SK-N-SH treated with all-trans-retinoic acid at 6 μM for 48 hours (cell line): ENCODE data around the gene TMEM150B.
A peak's percentile ranks its signal among the peaks of the same experiment; 100 is the strongest.

Experiments used
- ATAC-seq: fragments of 200-7000 bp; cut with Tn5 transposase; 3 replicates; pipeline ENCODE4 v1.9.1; 2020; ENCODE audit warnings: mild to moderate bottlenecking, moderate library complexity
- ARNTL ChIP-seq: fragments of 450-650 bp; formaldehyde crosslinking; IDR thresholded peaks from 2 replicates; pipeline ENCODE4 v1.5.0; 2020; ENCODE audit warnings: low read depth, mild to moderate bottlenecking, moderate library complexity, borderline replicate concordance
- BACH2 ChIP-seq: fragments of 250-450 bp; sonication (Bioruptor Pico); IDR thresholded peaks from 2 replicates; pipeline ENCODE4 v1.9.0; 2021; ENCODE audit warnings: mild to moderate bottlenecking, borderline replicate concordance
- CSDC2 ChIP-seq: fragments of 250-450 bp; sonication (Bioruptor Pico); IDR thresholded peaks from 2 replicates; pipeline ENCODE4 v1.5.0; 2020; ENCODE audit warnings: mild to moderate bottlenecking, moderate library complexity
- CSRNP3 ChIP-seq: fragments of 250-450 bp; sonication (Bioruptor Pico); IDR thresholded peaks from 2 replicates; pipeline ENCODE4 v1.5.1; 2021; ENCODE audit warnings: mild to moderate bottlenecking, moderate library complexity
- ESRRG ChIP-seq: fragments of 250-450 bp; sonication (Bioruptor Pico); IDR thresholded peaks from 2 replicates; pipeline ENCODE4 v1.6.1; 2021; ENCODE audit warnings: mild to moderate bottlenecking
- ISL1 ChIP-seq: fragments of 250-450 bp; sonication (Bioruptor Pico); IDR thresholded peaks from 2 replicates; pipeline ENCODE4 v2.1.2; 2022; ENCODE audit warnings: mild to moderate bottlenecking, moderate library complexity
- OSR1 ChIP-seq: fragments of 250-450 bp; sonication (Bioruptor Pico); IDR thresholded peaks from 2 replicates; pipeline ENCODE4 v1.8.0; 2022; ENCODE audit warnings: moderate library complexity, mild to moderate bottlenecking, inconsistent platforms
- PATZ1 ChIP-seq: fragments of 250-450 bp; sonication (Bioruptor Pico); IDR thresholded peaks from 2 replicates; pipeline ENCODE4 v1.8.0; 2020; ENCODE audit warnings: mild to moderate bottlenecking, moderate library complexity, borderline replicate concordance
- PPARA ChIP-seq: fragments of 250-450 bp; sonication (Bioruptor Pico); IDR thresholded peaks from 2 replicates; pipeline ENCODE4 v1.5.0; 2020; ENCODE audit warnings: mild to moderate bottlenecking, borderline replicate concordance
- SNAI2 ChIP-seq: fragments of 250-450 bp; sonication (Bioruptor Pico); IDR thresholded peaks from 2 replicates; pipeline ENCODE4 v1.5.0; 2020; ENCODE audit warnings: mild to moderate bottlenecking, moderate library complexity
- TCF4 ChIP-seq: fragments of 250-450 bp; sonication (Bioruptor Pico); IDR thresholded peaks from 2 replicates; pipeline ENCODE4 v1.8.0; 2021; ENCODE audit warnings: mild to moderate bottlenecking, moderate library complexity, borderline replicate concordance
- ZFP30 ChIP-seq: fragments of 450-650 bp; formaldehyde crosslinking; IDR thresholded peaks from 2 replicates; pipeline ENCODE4 v1.5.0; 2022; ENCODE audit warnings: mild to moderate bottlenecking, moderate library complexity
- ZNF565 ChIP-seq: fragments of 450-650 bp; formaldehyde crosslinking; conservative IDR thresholded peaks from 2 replicates; pipeline ENCODE4 v1.5.0; 2020; ENCODE audit warnings: low read depth, mild to moderate bottlenecking, moderate library complexity
- ZNF70 ChIP-seq: fragments of 450-650 bp; formaldehyde crosslinking; IDR thresholded peaks from 2 replicates; pipeline ENCODE4 v1.5.0; 2020; ENCODE audit warnings: mild to moderate bottlenecking, moderate library complexity
- ZNF8 ChIP-seq: fragments of 450-650 bp; formaldehyde crosslinking; IDR thresholded peaks from 2 replicates; pipeline ENCODE4 v1.5.0; 2020; ENCODE audit warnings: mild to moderate bottlenecking, moderate library complexity
- TF ChIP-seq, protein P1 (sequence below): fragments of 250-450 bp; sonication (Bioruptor Pico); IDR thresholded peaks from 2 replicates; pipeline ENCODE4 v1.5.0; 2020; ENCODE audit warnings: mild to moderate bottlenecking, moderate library complexity
- TF ChIP-seq, protein P2 (sequence below): fragments of 250-450 bp; sonication (Bioruptor Pico); IDR thresholded peaks from 2 replicates; pipeline ENCODE4 v1.5.1; 2020; ENCODE audit warnings: low read depth, mild to moderate bottlenecking, moderate library complexity
- TF ChIP-seq, protein P3 (sequence below): fragments of 250-450 bp; sonication (Bioruptor Pico); IDR thresholded peaks from 2 replicates; pipeline ENCODE4 v1.8.0; 2021; ENCODE audit warnings: low read depth, mild to moderate bottlenecking, moderate library complexity, borderline replicate concordance

TMEM150B gene

DNA sequence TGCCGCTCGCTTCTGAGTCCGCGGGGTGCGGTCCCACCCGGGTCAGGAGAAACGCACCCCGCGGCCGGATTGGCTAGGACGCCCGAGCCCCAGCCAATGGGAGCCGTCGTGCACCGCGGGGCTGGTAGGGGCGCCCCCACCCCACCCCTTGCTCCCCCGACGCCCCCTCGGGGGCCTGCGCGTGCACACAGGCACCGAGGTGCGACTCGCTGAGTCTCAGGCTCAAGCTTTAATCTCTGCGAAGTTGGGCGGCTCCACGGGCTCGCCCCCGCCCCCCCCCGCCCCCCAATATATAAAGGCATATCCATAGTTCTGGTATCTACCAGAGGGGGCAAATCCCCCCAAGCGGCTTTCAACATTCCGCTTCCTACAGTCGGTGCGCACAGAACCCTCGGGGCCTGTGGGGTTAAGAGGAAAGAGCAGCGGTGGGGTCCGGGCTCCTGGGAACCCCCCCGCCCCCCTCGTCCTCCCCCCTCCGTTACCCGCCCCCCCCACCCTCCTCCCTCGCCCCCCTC, 29.6 kb upstream of the TMEM150B start, which contains the start of gene COX6B2:
Gene COX6B2 (minus strand): TSS at position 22 of the 515 bp plus-strand sequence. CDS start 198 bp downstream, outside the sequence.
- ATAC-seq: no peak
- TF ChIP-seq, protein P1, sequence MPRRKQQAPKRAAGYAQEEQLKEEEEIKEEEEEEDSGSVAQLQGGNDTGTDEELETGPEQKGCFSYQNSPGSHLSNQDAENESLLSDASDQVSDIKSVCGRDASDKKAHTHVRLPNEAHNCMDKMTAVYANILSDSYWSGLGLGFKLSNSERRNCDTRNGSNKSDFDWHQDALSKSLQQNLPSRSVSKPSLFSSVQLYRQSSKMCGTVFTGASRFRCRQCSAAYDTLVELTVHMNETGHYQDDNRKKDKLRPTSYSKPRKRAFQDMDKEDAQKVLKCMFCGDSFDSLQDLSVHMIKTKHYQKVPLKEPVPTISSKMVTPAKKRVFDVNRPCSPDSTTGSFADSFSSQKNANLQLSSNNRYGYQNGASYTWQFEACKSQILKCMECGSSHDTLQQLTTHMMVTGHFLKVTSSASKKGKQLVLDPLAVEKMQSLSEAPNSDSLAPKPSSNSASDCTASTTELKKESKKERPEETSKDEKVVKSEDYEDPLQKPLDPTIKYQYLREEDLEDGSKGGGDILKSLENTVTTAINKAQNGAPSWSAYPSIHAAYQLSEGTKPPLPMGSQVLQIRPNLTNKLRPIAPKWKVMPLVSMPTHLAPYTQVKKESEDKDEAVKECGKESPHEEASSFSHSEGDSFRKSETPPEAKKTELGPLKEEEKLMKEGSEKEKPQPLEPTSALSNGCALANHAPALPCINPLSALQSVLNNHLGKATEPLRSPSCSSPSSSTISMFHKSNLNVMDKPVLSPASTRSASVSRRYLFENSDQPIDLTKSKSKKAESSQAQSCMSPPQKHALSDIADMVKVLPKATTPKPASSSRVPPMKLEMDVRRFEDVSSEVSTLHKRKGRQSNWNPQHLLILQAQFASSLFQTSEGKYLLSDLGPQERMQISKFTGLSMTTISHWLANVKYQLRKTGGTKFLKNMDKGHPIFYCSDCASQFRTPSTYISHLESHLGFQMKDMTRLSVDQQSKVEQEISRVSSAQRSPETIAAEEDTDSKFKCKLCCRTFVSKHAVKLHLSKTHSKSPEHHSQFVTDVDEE (CRISPR knock-in tag): no peak
- TF ChIP-seq, protein P2, sequence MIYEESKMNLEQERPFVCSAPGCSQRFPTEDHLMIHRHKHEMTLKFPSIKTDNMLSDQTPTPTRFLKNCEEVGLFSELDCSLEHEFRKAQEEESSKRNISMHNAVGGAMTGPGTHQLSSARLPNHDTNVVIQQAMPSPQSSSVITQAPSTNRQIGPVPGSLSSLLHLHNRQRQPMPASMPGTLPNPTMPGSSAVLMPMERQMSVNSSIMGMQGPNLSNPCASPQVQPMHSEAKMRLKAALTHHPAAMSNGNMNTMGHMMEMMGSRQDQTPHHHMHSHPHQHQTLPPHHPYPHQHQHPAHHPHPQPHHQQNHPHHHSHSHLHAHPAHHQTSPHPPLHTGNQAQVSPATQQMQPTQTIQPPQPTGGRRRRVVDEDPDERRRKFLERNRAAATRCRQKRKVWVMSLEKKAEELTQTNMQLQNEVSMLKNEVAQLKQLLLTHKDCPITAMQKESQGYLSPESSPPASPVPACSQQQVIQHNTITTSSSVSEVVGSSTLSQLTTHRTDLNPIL (CRISPR knock-in tag): no peak
- no peak for TF ChIP-seq ESRRG (CRISPR knock-in tag)
- no peak for TF ChIP-seq ZFP30 (CRISPR knock-in tag)
- TF ChIP-seq CSDC2 (CRISPR knock-in tag): no peak
- no peak for TF ChIP-seq ZNF565 (CRISPR knock-in tag)
- no peak for TF ChIP-seq ZNF70 (CRISPR knock-in tag)

GRCh38 chr19:55353803-55354697, 28.9 kb upstream of the TMEM150B start:
- no peak for TF ChIP-seq PPARA (CRISPR knock-in tag)

DNA sequence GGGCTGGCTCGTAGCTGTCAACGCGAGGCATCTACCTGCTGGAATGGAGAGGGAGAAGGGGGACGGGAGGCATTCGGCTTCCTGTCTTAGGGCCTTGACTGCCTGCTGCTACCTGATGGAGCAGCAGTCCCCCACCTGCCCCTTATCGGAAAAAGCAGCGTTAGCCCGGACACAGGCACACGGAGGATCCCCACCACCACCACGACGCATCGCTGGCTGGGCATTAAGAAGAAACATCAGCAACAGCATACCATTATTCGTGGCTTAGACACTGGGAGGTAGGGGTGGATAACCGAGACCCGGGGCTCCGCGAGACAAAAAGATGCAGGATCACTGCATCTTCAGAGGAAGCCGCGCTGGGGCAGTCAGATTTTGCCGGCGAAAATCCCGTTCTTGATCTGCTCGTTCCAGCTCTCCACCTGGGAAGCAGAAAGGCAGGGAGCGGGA, 28.2 kb upstream of the TMEM150B start:
- ATAC-seq: peak; percentile 19
- TF ChIP-seq, protein P1 (CRISPR knock-in tag): no peak
- no peak for TF ChIP-seq ZNF565 (CRISPR knock-in tag)
- no peak for TF ChIP-seq ZNF8
- no peak for TF ChIP-seq SNAI2 (CRISPR knock-in tag)
- TF ChIP-seq ISL1 (CRISPR knock-in tag): no peak
- no peak for TF ChIP-seq BACH2
- TF ChIP-seq, protein P3, sequence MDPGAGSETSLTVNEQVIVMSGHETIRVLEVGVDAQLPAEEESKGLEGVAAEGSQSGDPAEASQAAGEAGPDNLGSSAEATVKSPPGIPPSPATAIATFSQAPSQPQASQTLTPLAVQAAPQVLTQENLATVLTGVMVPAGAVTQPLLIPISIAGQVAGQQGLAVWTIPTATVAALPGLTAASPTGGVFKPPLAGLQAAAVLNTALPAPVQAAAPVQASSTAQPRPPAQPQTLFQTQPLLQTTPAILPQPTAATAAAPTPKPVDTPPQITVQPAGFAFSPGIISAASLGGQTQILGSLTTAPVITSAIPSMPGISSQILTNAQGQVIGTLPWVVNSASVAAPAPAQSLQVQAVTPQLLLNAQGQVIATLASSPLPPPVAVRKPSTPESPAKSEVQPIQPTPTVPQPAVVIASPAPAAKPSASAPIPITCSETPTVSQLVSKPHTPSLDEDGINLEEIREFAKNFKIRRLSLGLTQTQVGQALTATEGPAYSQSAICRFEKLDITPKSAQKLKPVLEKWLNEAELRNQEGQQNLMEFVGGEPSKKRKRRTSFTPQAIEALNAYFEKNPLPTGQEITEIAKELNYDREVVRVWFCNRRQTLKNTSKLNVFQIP: no peak
- TF ChIP-seq CSDC2 (CRISPR knock-in tag): no peak
- no peak for TF ChIP-seq PATZ1 (CRISPR knock-in tag)
- TF ChIP-seq OSR1 (CRISPR knock-in tag): no peak
- no peak for TF ChIP-seq CSRNP3 (CRISPR knock-in tag)
- no peak for TF ChIP-seq ESRRG (CRISPR knock-in tag)
- TF ChIP-seq ZFP30 (CRISPR knock-in tag): no peak
- TF ChIP-seq PPARA (CRISPR knock-in tag): no peak
- no peak for TF ChIP-seq ZNF70 (CRISPR knock-in tag)
- no peak for TF ChIP-seq ARNTL
- no peak for TF ChIP-seq TCF4 (CRISPR knock-in tag)

More at GRCh38 chr19:55353803-55354697, 28.9 kb upstream of the TMEM150B start:
- ATAC-seq: peak; percentile 95
